ENCODE measurements around the gene CDK14.

CDK14 gene

GRCh38 chr7:90570373-90570959 lies 25.7 kb upstream of the CDK14 start:
- no peak overlapping the region for H3K4me3 ChIP-seq (ENCODE audit: low read length)
- H3K4me2 ChIP-seq (ENCODE audit: low read length) = no peak overlapping the region
- H4K20me1 ChIP-seq (ENCODE audit: insufficient read depth, low read length) = no peaks in the 10 kb centered on the region
- no peak for TF ChIP-seq CTCF (IDR thresholded peaks at IDR 0.05; ENCODE audit: low read depth, low read length)
- TF ChIP-seq EZH2phosphoT487 (IDR thresholded peaks at IDR 0.05; ENCODE audit: low read depth) = no peak
- no peak overlapping the region for H3K27ac ChIP-seq (ENCODE audit: low read length)
- peaks cover 5% of the 10 kb centered on the region; the same call in 1 of the 2 replicates for H3K4me1 ChIP-seq (ENCODE audit: low read length)
- H2AFZ ChIP-seq (ENCODE audit: low read depth, low read length) = no peak overlapping the region
- peaks cover 5% of the 10 kb centered on the region; the same call in 1 of the 2 replicates for H3K27me3 ChIP-seq (ENCODE audit: low read depth, low read length)
- H3K9me3 ChIP-seq (ENCODE audit: insufficient read depth, low read length) = no peaks in the 10 kb centered on the region
- H3K36me3 ChIP-seq (replicated peaks; ENCODE audit: low read depth, low read length) = no peaks in the 10 kb centered on the region
- no peaks in the 10 kb centered on the region for H3K79me2 ChIP-seq (ENCODE audit: low read length)
- no peak overlapping the region for H3K9ac ChIP-seq (ENCODE audit: low read length)

GRCh38 chr7:90574146-90574819 lies 21.8 kb upstream of the CDK14 start:
- Histone ChIP-seq H3K36me3 (replicated peaks; ENCODE audit: low read depth, low read length) (no peaks in the 10 kb centered on the region), H4K20me1 (ENCODE audit: insufficient read depth, low read length) (no peaks in the 10 kb centered on the region), H3K4me1 (ENCODE audit: low read length) (no peaks in the 10 kb centered on the region), H3K27me3 (ENCODE audit: low read depth, low read length) (peaks cover 7% of the 10 kb centered on the region; the same call in 1 of the 2 replicates), H3K4me2 (ENCODE audit: low read length) (no peak overlapping the region), H3K9ac (ENCODE audit: low read length) (no peak overlapping the region), H3K4me3 (ENCODE audit: low read length) (no peak overlapping the region), H2AFZ (ENCODE audit: low read depth, low read length) (no peak overlapping the region), H3K27ac (ENCODE audit: low read length) (no peak overlapping the region), H3K79me2 (ENCODE audit: low read length) (no peaks in the 10 kb centered on the region), H3K9me3 (ENCODE audit: insufficient read depth, low read length) (no peaks in the 10 kb centered on the region)
- no peak for TF ChIP-seq CTCF (IDR thresholded peaks at IDR 0.05; ENCODE audit: low read depth, low read length)
- no peak for TF ChIP-seq EZH2phosphoT487 (IDR thresholded peaks at IDR 0.05; ENCODE audit: low read depth)

DNA sequence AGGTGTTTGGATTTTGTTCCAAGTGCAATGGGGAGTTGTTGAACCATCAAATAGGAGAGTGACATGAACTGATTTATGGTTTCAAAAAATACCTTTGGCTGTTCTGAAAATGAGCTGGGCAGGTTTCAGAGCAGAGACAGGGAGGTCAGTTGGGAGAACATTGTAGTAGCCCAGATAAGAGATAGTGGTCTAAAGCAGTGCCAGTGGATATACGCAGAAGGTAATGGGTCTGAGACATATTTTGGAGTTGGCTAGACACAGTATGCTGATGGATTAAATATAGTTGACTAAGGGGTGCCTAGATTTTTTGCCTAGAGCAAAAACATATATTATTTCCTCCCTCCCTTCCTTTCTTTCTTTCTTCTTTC lies 21.3 kb upstream of the CDK14 start:
- Histone ChIP-seq H3K79me2 (ENCODE audit: low read length) (no peaks in the 10 kb centered on the region), H2AFZ (ENCODE audit: low read depth, low read length) (no peak overlapping the region), H3K4me3 (ENCODE audit: low read length) (no peak overlapping the region), H3K9ac (ENCODE audit: low read length) (no peak overlapping the region), H3K4me1 (ENCODE audit: low read length) (no peaks in the 10 kb centered on the region), H3K36me3 (replicated peaks; ENCODE audit: low read depth, low read length) (no peaks in the 10 kb centered on the region), H3K27me3 (ENCODE audit: low read depth, low read length) (peaks cover 7% of the 10 kb centered on the region; the same call in 1 of the 2 replicates), H4K20me1 (ENCODE audit: insufficient read depth, low read length) (no peaks in the 10 kb centered on the region), H3K27ac (ENCODE audit: low read length) (no peak overlapping the region), H3K4me2 (ENCODE audit: low read length) (no peak overlapping the region), H3K9me3 (ENCODE audit: insufficient read depth, low read length) (no peaks in the 10 kb centered on the region)
- TF ChIP-seq EZH2phosphoT487 (IDR thresholded peaks at IDR 0.05; ENCODE audit: low read depth) (no peak), CTCF (IDR thresholded peaks at IDR 0.05; ENCODE audit: low read depth, low read length) (no peak)

- no peaks in the 10 kb centered on the region for H3K9me3 ChIP-seq (ENCODE audit: insufficient read depth, low read length)
- H3K4me2 ChIP-seq (ENCODE audit: low read length) = no peak overlapping the region
- H4K20me1 ChIP-seq (ENCODE audit: insufficient read depth, low read length) = no peaks in the 10 kb centered on the region
- H3K27me3 ChIP-seq (ENCODE audit: low read depth, low read length) = peaks cover 7% of the 10 kb centered on the region; the same call in 1 of the 2 replicates
- H3K9ac ChIP-seq (ENCODE audit: low read length) = no peak overlapping the region
- H3K4me3 ChIP-seq (ENCODE audit: low read length) = no peak overlapping the region
- no peaks in the 10 kb centered on the region for H3K36me3 ChIP-seq (replicated peaks; ENCODE audit: low read depth, low read length)
- H3K79me2 ChIP-seq (ENCODE audit: low read length) = no peaks in the 10 kb centered on the region
- no peak for TF ChIP-seq EZH2phosphoT487 (IDR thresholded peaks at IDR 0.05; ENCODE audit: low read depth)
- no peak for TF ChIP-seq CTCF (IDR thresholded peaks at IDR 0.05; ENCODE audit: low read depth, low read length)
- no peak overlapping the region for H2AFZ ChIP-seq (ENCODE audit: low read depth, low read length)
- no peaks in the 10 kb centered on the region for H3K4me1 ChIP-seq (ENCODE audit: low read length)
- no peak overlapping the region for H3K27ac ChIP-seq (ENCODE audit: low read length)
Measured at GRCh38 chr7:90579181-90579688, 16.9 kb upstream of the CDK14 start.

All from OCI-LY3 (cell line).